Loucy (cell line): ENCODE measurements around the gene TUB.

Experiments
- H2AFZ ChIP-seq: fragments of 200-600 bp; sonication (generic); 2 replicates; pipeline ENCODE4 v1.6.0; 2016; ENCODE audit warnings: antibody characterized with exemption, mild to moderate bottlenecking, low read length, moderate library complexity
- H3F3A ChIP-seq: fragments of 200-600 bp; 2 replicates; pipeline ENCODE4 v1.6.0; 2016; ENCODE audit warnings: antibody characterized with exemption, low read depth, mild to moderate bottlenecking
- H3K27me3 ChIP-seq: fragments of 200-600 bp; sonication (generic); 2 replicates; pipeline ENCODE4 v1.6.1; 2014; ENCODE audit warnings: low read length, mild to moderate bottlenecking; ENCODE audit not compliant: insufficient read depth, poor library complexity, severe bottlenecking
- H3K36me3 ChIP-seq: fragments of 200-600 bp; sonication (generic); 2 replicates; pipeline ENCODE4 v1.6.1; 2016; ENCODE audit warnings: low read length; ENCODE audit not compliant: insufficient read depth
- H3K4me1 ChIP-seq: fragments of 200-600 bp; sonication (generic); 2 replicates; pipeline ENCODE4 v1.5.1; 2014; ENCODE audit warnings: low read length, mild to moderate bottlenecking; ENCODE audit not compliant: insufficient read depth, poor library complexity, severe bottlenecking
- H3K4me2 ChIP-seq: fragments of 200-600 bp; sonication (generic); 2 replicates; pipeline ENCODE4 v1.6.0; 2014; ENCODE audit warnings: antibody characterized with exemption, low read length, low read depth, mild to moderate bottlenecking; ENCODE audit not compliant: poor library complexity, severe bottlenecking
- H3K4me3 ChIP-seq: fragments of 200-600 bp; sonication (generic); 2 replicates; pipeline ENCODE4 v1.5.1; 2014; ENCODE audit warnings: low read length, mild to moderate bottlenecking, mixed read lengths; ENCODE audit not compliant: poor library complexity, severe bottlenecking
- H3K79me2 ChIP-seq: fragments of 200-600 bp; sonication (generic); 2 replicates; pipeline ENCODE4 v1.6.1; 2014; ENCODE audit warnings: low read length; ENCODE audit not compliant: insufficient read depth
- H3K9ac ChIP-seq: fragments of 200-600 bp; sonication (generic); 2 replicates; pipeline ENCODE4 v1.6.0; 2014; ENCODE audit warnings: mild to moderate bottlenecking, low read depth, low read length, moderate library complexity; ENCODE audit not compliant: poor library complexity, severe bottlenecking
- H3K9me2 ChIP-seq: fragments of 200-600 bp; sonication (generic); replicated peaks from 2 replicates; pipeline ENCODE4 v1.6.1; 2016; ENCODE audit warnings: low read depth, low read length, mixed read lengths
- H3K9me3 ChIP-seq: fragments of 200-600 bp; sonication (generic); 2 replicates; pipeline ENCODE4 v1.6.1; 2014; ENCODE audit warnings: mild to moderate bottlenecking, antibody characterized with exemption, low read length, low read depth; ENCODE audit not compliant: insufficient read depth
- H4K20me1 ChIP-seq: fragments of 200-600 bp; sonication (generic); 2 replicates; pipeline ENCODE4 v1.6.0; 2014; ENCODE audit warnings: antibody characterized with exemption, low read length, mild to moderate bottlenecking; ENCODE audit not compliant: insufficient read depth, poor library complexity, severe bottlenecking
- CTCF ChIP-seq: fragments of 200-600 bp; sonication (generic); conservative IDR thresholded peaks from 2 replicates; pipeline ENCODE4 v1.5.1; 2014; ENCODE audit warnings: mild to moderate bottlenecking, antibody characterized with exemption, low read length
- EZH2phosphoT487 ChIP-seq: fragments of 200-600 bp; IDR thresholded peaks from 2 replicates; pipeline ENCODE4 v1.6.1; 2018; ENCODE audit warnings: antibody characterized with exemption, mild to moderate bottlenecking, moderate library complexity, borderline replicate concordance

TUB gene

GRCh38 chr11:8059030-8059429 lies 22.0 kb upstream of the TUB start:
- no peak overlapping the region for H3K4me3 ChIP-seq
- H3K79me2 ChIP-seq: no peaks in the 10 kb centered on the region
- no peak overlapping the region for H2AFZ ChIP-seq
- no peaks in the 10 kb centered on the region for H3K9me2 ChIP-seq
- H3K9ac ChIP-seq: no peak overlapping the region
- no peaks in the 10 kb centered on the region for H3K36me3 ChIP-seq
- TF ChIP-seq CTCF (no peak), EZH2phosphoT487 (no peak)
- H3K27me3 ChIP-seq: no peaks in the 10 kb centered on the region
- no peaks in the 10 kb centered on the region for H4K20me1 ChIP-seq
- no peaks in the 10 kb centered on the region for H3K4me1 ChIP-seq
- no peak overlapping the region for H3K4me2 ChIP-seq
- no peaks in the 10 kb centered on the region for H3F3A ChIP-seq
- H3K9me3 ChIP-seq: no peaks in the 10 kb centered on the region

- Histone ChIP-seq H3K9ac (no peak overlapping the region), H3K4me2 (no peak overlapping the region), H3K27me3 (no peaks in the 10 kb centered on the region), H3K4me1 (no peaks in the 10 kb centered on the region), H3K9me2 (no peaks in the 10 kb centered on the region), H3F3A (no peaks in the 10 kb centered on the region), H4K20me1 (no peaks in the 10 kb centered on the region), H3K79me2 (no peaks in the 10 kb centered on the region), H3K9me3 (no peaks in the 10 kb centered on the region), H3K4me3 (no peak overlapping the region), H2AFZ (no peak overlapping the region), H3K36me3 (no peaks in the 10 kb centered on the region)
- TF ChIP-seq EZH2phosphoT487 (no peak), CTCF (no peak)
These were observed 21.4 kb upstream of the TUB start for GRCh38 chr11:8059571-8060011.

GRCh38 chr11:8060146-8060719 lies 20.8 kb upstream of the TUB start:
- no peak overlapping the region for H2AFZ ChIP-seq
- no peaks in the 10 kb centered on the region for H3K4me1 ChIP-seq
- no peak overlapping the region for H3K4me3 ChIP-seq
- H3K9me2 ChIP-seq: no peaks in the 10 kb centered on the region
- TF ChIP-seq EZH2phosphoT487 (no peak), CTCF (no peak)
- H3K27me3 ChIP-seq: no peaks in the 10 kb centered on the region
- H3K9ac ChIP-seq: no peak overlapping the region
- no peaks in the 10 kb centered on the region for H3K79me2 ChIP-seq
- no peaks in the 10 kb centered on the region for H3F3A ChIP-seq
- no peaks in the 10 kb centered on the region for H3K9me3 ChIP-seq
- H4K20me1 ChIP-seq: no peaks in the 10 kb centered on the region
- H3K36me3 ChIP-seq: no peaks in the 10 kb centered on the region
- H3K4me2 ChIP-seq: no peak overlapping the region
